Measurements from ENCODE around the gene YWHAE.
A peak's percentile ranks its signal among the peaks of the same experiment; 100 is the strongest.
"Not testable (repeated sequence)": the region's sequence is repeated elsewhere in the genome, so short reads cannot be mapped to it uniquely, and the experiment has no call there.

YWHAE gene
- total RNA-seq: 101 reads per million, percentile 83 among the genes with 10 or more reads in this experiment

DNA sequence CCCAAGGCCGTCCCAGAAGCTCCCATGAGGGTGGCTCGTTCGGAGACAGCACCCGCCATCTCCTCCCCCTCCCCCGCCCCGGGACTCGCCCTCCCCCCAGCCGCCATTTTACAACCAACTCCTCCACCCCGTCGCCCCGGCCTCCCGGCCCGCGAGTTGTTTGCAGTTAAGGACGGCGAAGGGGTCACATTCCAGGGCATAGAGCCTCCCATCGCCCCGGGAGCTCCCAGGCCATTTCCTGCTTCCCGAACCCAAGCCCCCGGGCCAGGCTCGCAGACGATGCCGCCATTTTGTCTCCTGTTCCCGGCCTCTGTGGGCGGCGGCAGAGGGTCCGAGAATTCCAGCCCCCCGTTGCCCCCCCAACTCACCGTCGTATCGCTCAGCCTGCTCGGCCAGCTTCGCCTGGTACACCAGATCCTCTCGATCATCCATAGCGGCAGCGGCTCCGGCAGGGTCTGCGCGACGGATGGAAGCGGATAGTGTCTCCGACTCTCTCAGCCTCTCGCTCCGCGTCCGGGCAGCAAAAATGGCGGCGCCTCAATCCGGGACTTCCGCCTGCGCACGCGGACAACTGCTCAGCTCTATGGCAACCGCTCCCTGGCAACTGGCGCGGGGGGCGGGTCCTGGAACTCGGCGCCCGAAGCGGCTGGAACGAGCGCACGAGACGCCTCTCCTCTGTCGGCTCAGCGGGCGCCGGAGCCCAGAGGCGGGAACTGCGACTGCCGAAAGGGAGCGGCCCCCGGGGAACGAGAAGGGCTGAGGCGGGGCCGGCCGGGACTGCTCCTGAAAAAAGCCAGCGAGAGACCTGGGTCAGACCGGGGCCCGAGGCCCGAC, at the start of gene YWHAE:
YWHAE (minus strand) TSS at position 544 of the 834 bp plus-strand sequence; CDS start at position 432, 112 bp downstream.
- peak; percentile 95 for DNase-seq

GRCh38 chr17:1449412-1449967, 49.5 kb upstream of the YWHAE start:
- no peak for DNase-seq

DNA sequence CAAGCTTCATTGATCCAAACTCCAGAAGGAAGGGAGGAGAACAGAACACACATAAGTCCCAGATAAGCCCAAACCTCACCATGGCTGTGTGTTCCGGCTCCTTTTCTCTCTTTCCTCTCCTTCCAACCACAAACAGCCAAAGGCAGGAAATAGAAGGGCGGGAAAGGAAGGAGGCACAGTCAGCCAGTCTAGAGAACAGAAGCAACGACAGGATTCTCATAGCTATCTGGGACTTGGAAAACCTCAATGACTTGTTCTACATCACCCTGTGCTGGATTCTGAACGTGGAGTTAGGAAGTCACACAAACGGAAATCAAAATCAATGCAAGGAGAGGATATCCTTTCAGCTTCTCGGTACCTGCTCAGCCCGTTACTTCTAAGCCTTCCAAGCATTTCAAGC, 47.0 kb upstream of the YWHAE start:
- no peak for DNase-seq

- DNase-seq: no peak
These were observed 46.2 kb upstream of the YWHAE start for GRCh38 chr17:1446201-1446600.

- not testable (repeated sequence) for DNase-seq
These were observed 45.7 kb upstream of the YWHAE start for GRCh38 chr17:1445695-1446094.

DNA sequence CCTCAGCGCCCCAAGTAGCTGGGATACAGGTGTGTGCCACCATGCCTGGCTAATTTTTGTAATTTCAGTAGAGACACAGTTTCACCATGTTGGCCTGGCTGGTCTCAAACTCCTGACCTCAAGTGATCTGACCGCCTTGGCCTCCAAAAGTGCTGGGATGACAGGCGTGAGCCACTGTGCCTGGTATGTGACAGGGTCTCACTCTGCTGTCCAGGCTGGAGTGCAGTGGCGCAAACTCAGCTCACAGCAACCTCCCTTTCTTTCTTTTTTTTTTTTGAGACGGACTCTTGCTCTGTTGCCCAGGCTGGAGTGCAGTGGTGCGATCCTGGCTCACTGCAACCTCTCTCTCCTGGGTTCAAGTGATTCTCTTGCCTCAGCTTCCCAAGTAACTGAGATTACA, 42.7 kb upstream of the YWHAE start:
- DNase-seq: not testable (repeated sequence)

- no peak for DNase-seq
These were observed 42.2 kb upstream of the YWHAE start for GRCh38 chr17:1442187-1442586.

DNA sequence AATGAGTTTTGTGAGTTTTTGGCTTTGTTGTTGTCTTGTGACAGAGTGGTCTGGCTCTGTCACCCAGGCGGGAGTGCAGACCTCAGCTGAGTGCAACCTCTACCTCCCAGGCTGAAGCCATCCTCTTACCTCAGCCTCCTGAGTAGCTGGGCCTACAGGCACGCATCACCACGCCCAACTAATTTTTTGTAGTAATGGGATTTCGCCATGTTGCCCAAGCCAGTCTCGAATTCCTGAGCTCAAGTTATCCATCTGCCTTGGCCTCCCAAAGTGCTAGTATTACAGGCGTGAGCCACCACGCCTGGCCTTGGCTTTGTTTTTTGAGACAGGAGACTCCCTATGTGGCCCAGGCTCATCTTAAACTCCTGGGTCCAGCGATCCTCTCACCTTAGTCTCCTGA, 40.9 kb upstream of the YWHAE start:
- DNase-seq: no peak

DNA sequence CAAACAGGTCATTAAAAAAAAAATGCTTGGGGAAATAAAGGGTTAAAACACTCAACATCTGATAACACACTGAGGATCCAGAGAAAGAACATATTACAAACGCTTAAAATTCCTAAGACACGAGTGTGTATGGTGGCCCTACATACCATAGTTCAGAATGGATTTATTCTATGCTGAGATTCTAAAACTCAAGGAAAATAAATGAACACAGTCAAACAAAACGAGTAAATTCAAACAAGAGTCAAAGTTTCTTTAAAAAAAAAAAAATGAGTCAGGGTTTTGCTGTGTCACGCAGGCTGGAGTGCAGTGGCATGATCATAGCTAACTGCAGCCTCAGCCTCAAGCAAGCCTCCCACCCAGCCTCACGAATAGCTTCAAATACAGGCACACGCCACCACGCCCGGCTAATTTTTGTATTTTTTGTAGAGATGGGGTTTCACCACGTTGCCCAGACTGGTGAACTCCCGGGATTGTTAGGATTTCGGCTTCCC, 38.6 kb upstream of the YWHAE start:
- no peak for DNase-seq

DNA sequence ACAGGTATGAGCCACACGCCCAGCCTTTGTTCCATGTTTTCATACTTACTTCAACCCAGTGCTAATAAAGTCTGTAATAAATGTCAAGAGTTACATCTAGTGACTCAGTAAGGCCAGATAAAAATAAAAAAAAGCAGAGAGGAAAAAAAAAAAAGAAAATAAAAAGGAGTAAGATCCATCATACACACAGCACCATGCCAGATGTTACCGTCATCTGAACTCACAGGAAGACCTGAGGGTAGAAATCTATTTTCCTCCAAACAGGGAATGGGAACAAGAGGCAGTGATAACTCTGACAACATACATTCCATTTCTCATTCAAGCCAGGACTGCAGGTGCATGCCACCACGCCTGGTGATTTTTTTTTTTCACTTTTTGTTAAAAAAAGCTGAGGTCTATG, 35.3 kb upstream of the YWHAE start:
- DNase-seq: no peak

DNA sequence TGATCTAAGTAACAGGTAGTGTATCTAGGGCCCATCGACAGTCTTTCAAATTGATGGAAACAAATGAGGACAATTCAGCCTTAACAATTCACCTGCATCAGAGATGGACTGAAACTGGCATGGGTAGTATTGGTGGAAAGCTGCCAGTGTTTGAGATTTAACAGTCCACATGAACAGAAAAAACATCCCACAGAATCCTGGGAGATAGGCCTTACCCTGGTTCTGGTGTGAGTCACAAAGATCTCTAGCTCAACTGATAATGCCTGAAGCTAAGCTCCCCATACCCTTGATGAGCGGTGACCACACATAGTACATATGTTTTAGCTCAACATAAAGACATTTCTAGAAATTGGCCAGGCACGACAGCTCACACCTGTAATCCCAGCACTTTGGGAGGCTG, 34.1 kb upstream of the YWHAE start:
- DNase-seq: no peak

- DNase-seq: no peak
These were observed 31.6 kb upstream of the YWHAE start for GRCh38 chr17:1431631-1432104.

DNA sequence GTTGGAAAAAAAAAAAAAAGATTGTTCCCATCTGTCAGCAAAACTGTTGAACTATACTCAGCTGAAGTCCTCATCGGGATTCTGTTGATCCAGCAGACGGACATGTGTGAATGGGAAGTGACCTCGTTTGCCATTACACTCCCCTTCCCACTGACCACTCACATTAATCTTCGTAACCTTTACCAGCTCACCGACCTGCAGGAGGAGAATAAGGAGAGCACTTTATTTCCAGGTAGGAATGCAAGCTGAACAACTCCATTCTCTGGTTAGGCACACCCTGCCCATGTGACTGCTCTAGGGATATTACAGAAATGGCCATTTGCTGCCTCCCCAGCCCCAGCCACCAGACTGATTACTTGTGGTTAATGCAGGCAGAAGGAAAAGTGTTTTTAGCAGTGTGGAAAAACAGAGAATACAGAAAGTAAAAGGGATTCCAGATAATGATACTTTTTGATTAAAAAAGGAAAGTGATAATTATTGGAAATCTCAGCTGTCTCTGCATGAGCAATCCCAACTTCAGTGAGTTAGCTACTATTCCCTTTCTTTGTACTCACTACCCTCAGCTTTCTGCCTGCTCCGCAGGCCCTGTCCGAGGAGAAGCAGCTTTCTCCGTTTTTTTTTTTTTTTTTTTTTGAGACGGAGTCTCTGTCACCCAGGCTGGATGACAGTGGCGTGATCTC, 23.6 kb upstream of the YWHAE start:
- no peak for DNase-seq

GRCh38 chr17:1422885-1423284, 22.9 kb upstream of the YWHAE start:
- no peak for DNase-seq

GRCh38 chr17:1421470-1421869, 21.4 kb upstream of the YWHAE start:
- no peak for DNase-seq

GRCh38 chr17:1420981-1421380, 21.0 kb upstream of the YWHAE start:
- no peak for DNase-seq

- no peak for DNase-seq
These were observed 20.1 kb upstream of the YWHAE start for GRCh38 chr17:1420163-1420562.

DNA sequence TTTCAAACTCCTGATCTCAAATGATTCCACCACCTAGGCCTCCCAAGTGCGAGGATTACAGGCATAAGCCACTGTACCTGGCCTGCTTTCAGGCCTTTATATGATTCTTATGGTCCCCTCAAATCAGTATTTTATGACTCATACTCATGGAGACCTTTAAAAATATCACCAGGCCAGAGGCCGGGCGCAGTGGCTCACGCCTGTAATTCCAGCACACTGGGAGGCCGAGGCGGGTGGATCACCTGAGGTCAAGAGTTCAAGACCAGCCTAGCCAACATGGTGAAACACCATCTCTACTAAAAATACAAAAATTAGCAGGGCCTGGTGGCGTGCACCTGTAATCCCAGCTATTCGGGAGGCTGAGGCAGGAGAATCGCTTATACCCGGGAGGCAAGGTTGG, 18.5 kb upstream of the YWHAE start:
- DNase-seq: not testable (repeated sequence)

DNA sequence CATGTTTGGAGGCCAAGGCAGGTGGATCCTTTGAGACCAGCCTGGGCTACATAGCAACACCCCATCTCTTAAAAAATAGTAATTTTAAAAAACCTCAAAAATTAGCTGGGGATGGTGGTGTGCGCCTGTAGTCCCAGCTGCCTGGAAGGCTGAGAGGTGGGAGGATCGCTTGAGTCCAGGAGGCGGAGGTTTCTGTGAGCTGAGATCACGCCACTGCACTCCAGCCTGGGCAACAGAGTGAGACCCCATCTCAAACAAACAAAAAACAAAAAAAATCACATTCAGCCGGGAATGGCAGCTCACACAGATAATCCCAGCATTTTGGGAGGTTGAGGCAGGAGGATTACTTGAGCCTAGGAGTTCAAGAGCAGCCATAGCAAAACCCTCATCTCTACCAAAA, 16.4 kb upstream of the YWHAE start:
- no peak for DNase-seq

DNA sequence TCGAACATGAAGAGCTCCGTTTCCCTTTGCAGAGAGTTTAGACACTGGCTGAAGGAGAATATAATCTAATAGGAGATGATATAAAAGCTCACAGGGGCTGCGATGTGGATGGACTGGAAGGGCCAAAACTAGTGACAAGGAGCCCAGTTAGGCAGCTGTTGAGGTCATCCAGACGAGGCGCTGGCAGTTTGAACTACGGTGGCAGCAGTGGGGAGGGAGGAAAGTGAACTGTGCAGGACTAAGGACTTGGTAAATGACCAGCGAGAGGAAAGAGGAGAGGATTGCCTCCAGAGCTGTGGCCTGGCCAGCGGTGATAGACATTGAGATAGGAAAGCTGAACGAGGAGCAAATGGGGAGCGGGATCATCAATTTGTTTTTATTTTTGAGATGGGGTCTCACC, 14.6 kb upstream of the YWHAE start:
- no peak for DNase-seq

GRCh38 chr17:1414001-1414574, 14.1 kb upstream of the YWHAE start:
- DNase-seq: no peak

GRCh38 chr17:1413281-1413791, 13.3 kb upstream of the YWHAE start:
- no peak for DNase-seq

Data from effector CD4-positive, alpha-beta T cell (primary cell).